ENCODE measurements around the gene UTY. TPM values are rescaled to one million over a fixed set of nuclear protein-coding genes. Genes with fewer than 3 reads are reported as not detected.
"Not testable (repeated sequence)": the region's sequence is repeated elsewhere in the genome, so short reads cannot be mapped to it uniquely, and the experiment has no call there.

The UTY gene
- total RNA-seq, 3 donors from 2014 or later, result 0.03 to 15.7 (median 14.0) TPM

DNA sequence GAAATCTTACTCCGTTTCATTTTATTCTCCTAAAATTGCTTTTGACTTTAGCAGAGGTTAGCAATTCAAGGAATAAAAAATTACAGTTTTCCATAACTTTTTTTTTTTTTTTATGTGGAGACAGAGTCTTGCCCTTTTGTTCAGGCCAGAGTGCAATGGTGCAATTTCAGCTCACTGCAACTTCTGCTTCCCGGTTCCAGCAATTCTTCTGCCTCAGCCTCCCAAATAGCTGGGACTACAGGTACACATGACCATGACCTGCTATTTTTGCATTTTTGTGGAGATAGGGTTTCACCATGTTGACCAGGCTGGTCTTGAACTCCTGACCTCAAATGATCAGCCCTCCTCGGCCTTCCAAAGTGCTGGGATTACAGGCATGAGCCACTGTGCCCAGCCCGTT, 179.0 kb downstream of the UTY start:
- ATAC-seq (no peak), DNase-seq (no peak)
- Mint-ChIP-seq H3K36me3 (ENCODE audit: insufficient read depth) (peaks cover 21% of the 10 kb centered on the region), H3K4me1 (ENCODE audit: low read depth) (peaks cover 5% of the 10 kb centered on the region), H3K27me3 (ENCODE audit: low read depth) (no peaks in the 10 kb centered on the region), H3K9me3 (no peaks in the 10 kb centered on the region), H3K4me3 (no peak overlapping the region)

DNA sequence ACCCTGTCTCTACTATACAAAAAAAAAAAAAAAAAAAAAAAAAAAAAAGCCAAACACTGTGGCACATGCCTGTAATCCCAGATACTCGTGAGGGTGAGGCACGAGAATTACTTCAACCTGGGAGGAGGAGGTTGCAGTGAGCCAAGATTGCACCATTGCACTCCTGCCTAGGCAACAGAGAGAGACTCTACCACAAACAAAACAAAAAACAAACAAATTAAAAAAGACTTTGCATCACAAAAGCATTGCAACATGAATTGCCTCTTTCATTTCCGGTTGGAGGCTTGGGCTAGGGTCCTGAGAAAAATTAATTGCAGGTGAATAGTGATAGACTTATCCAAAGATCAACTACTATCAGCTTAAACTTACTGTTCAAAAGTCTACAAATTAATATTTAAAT, 180.4 kb downstream of the UTY start:
- Mint-ChIP-seq H3K36me3 (ENCODE audit: insufficient read depth) (peaks cover 20% of the 10 kb centered on the region), H3K9me3 (no peaks in the 10 kb centered on the region), H3K4me3 (no peak overlapping the region), H3K27me3 (ENCODE audit: low read depth) (no peaks in the 10 kb centered on the region), H3K4me1 (ENCODE audit: low read depth) (peaks cover 2% of the 10 kb centered on the region)
- DNase-seq (no peak), ATAC-seq (no peak)

DNA sequence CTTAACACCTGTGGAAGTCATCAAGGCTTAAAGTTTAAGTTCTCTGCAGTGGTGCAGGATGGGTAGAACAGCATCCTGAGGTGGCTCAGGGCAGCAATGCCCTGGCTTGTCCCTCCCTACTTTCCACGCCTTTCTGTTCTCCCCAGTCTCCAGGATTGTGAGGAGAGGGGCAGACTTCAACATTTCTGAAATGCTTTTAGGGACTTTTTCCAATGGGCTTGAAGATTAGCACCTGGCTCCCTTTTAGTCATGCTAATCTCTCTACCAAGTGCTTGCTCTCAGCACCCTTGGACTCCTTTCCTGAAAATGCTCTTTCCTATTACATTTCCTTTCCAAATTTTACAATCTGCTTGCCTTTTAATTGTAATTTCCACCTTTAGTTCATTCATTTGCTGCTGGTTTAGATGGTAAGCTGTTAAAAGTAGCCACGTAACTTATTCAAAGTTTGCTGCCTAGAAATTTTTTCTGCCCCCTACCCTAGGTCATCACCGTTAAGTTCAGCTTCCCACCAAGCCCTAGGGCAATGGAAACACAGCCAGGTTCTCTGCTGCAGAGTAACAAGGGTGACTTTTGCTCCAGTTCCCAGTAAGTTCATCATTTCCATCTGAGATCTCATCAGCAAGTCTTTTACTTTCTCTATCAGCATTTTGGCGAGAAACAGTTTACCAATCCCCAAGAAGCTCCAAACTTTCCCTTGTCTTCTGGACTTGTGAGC, 183.5 kb downstream of the UTY start:
- no peak for ATAC-seq
- Mint-ChIP-seq H3K36me3 (ENCODE audit: insufficient read depth) (peaks cover 28% of the 10 kb centered on the region), H3K4me3 (no peak overlapping the region)

DNA sequence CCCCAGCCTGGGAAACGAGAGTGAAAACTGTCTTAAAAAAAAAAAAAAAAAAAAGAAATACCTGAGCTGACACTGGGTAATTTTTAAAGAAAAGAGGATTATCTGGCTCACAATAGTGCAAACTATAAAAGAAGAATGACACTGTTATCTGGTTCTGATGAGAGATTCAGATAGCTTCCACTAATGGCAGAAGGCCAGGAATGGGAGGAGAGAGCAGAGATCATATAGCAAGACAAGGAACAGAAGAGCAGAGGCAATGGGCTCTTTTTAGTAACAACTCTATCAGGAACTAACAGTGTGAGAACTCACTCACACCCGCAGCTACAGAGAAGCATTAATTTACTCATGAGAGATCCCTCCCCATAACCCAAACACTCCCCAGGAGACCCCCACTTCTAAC, 184.8 kb downstream of the UTY start:
- no peaks in the 10 kb centered on the region for H3K4me1 Mint-ChIP-seq (ENCODE audit: low read depth)
- H3K27me3 Mint-ChIP-seq (ENCODE audit: low read depth), result no peaks in the 10 kb centered on the region
- H3K36me3 Mint-ChIP-seq (ENCODE audit: insufficient read depth), result peaks cover 36% of the 10 kb centered on the region
- no peak for DNase-seq
- no peak overlapping the region for H3K4me3 Mint-ChIP-seq
- ATAC-seq, result no peak
- H3K9me3 Mint-ChIP-seq, result no peaks in the 10 kb centered on the region

More for the DNA sequence above, 183.5 kb downstream of the UTY start:
- no peak for DNase-seq
- H3K27me3 Mint-ChIP-seq (ENCODE audit: low read depth), result no peaks in the 10 kb centered on the region
- H3K4me1 Mint-ChIP-seq (ENCODE audit: low read depth), result no peaks in the 10 kb centered on the region
- no peaks in the 10 kb centered on the region for H3K9me3 Mint-ChIP-seq

DNA sequence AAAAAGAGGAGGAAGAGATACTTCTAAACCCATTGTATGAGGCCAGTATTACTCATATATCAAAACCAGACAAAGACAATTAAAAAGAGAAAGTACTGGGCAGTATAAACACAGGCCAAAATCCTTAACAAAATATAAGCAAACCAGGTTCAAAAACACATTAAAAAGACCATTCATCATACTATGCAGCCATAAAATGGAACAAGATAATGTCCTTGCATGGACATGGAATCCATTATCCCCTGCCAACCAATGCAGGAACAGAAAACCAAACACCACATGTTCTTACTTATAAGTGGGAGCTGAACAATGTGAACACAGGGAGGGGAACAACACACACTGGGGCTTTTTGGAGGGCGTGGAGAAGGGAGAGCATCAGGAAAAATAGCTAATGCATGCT, 188.6 kb downstream of the UTY start:
- Mint-ChIP-seq H3K9me3 (peaks cover 4% of the 10 kb centered on the region), H3K36me3 (ENCODE audit: insufficient read depth) (peaks cover 32% of the 10 kb centered on the region), H3K4me3 (no peak overlapping the region), H3K4me1 (ENCODE audit: low read depth) (no peaks in the 10 kb centered on the region), H3K27me3 (ENCODE audit: low read depth) (no peaks in the 10 kb centered on the region)
- DNase-seq, result no peak
- ATAC-seq, result no peak

DNA sequence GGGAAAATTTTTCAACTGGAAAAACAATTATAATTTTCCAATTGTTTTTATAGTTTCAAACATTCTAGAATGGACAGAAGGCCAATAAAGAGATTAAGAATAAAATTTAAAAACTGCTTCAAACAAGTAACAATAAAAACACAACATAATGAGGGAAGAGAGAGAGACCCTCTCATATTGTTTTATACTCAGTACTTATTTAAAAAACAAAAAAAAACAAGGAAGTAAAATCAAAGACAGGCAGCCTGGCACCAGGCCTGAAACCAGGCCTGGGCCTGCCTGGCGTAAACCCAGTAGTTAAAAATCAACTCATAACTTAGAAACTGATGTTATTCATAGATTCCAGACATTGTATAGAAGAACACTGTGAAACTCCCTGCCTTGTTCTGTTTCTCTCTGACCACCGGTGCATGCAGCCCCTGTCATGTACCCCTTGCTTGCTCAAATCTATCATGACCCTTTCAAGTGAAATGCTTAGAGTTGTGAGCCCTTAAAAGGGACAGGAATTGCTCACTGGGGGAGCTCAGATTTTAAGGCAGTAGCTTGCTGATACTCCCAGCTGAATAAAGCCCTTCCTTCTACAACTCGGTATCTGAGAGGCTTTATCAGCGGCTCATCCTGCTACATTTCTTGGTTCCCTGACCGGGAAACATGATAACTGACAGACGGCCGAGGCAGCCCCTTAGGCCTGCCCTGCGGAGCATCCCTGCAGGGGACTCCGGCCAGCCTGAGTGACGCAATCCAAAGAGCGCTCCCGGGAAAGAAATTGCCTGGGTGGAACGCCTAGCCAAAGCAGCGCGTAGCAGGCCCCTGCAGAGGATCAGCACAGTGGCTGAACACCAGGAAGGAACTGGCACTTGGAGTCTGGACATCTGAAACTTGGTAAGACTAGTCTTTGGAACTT, 197.4 kb downstream of the UTY start:
- not testable (repeated sequence) for H3K4me3 Mint-ChIP-seq; DNase-seq; ATAC-seq; H3K4me1 Mint-ChIP-seq (ENCODE audit: low read depth); H3K9me3 Mint-ChIP-seq; H3K27me3 Mint-ChIP-seq (ENCODE audit: low read depth)
- peaks cover 25% of the 10 kb centered on the region for H3K36me3 Mint-ChIP-seq (ENCODE audit: insufficient read depth)

DNA sequence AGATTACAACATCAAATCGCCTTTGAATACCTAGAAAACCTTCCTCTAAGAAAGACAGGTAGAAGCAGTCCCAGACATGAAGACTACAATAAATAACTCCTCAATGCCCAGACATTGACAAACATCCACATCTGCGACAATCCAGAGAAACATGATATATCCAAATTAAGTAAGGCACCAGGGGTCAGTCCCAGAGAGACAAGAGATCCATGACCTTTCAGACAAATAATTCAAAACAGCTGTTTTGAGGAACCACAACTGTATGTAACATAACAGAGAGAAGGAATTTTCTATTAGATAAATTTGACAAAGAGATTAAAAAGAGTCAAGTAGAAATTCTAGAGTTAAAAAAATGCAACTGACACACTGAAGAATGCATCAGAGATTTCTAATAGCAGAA, 200.3 kb downstream of the UTY start:
- H3K36me3 Mint-ChIP-seq (ENCODE audit: insufficient read depth), result peaks cover 31% of the 10 kb centered on the region
- no peaks in the 10 kb centered on the region for H3K27me3 Mint-ChIP-seq (ENCODE audit: low read depth)
- no peaks in the 10 kb centered on the region for H3K9me3 Mint-ChIP-seq
- H3K4me3 Mint-ChIP-seq, result no peak overlapping the region
- no peak for DNase-seq
- no peak for ATAC-seq
- H3K4me1 Mint-ChIP-seq (ENCODE audit: low read depth), result peaks cover 2% of the 10 kb centered on the region

DNA sequence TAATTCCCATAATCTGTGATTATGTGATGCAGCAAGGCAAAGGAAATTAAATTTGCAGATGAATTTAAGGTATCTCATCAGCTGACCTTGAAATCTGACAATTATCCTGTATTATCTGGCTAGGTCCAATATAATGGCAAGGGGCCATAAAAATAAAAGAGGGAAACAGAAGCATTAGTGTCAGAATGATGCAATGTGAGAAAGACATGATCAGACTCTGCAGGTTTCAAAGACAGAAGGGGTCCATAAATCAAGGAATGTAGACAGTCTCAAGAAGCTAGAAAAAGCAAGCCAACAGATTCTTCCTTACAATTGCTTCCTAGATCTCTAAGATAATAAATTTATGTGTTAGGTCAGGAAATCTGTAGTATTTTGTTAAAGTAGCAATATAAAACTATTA, 208.1 kb downstream of the UTY start:
- no peaks in the 10 kb centered on the region for H3K27me3 Mint-ChIP-seq (ENCODE audit: low read depth)
- H3K36me3 Mint-ChIP-seq (ENCODE audit: insufficient read depth), result peaks cover 30% of the 10 kb centered on the region
- DNase-seq, result no peak
- H3K4me3 Mint-ChIP-seq, result no peak overlapping the region
- peaks cover 4% of the 10 kb centered on the region for H3K4me1 Mint-ChIP-seq (ENCODE audit: low read depth)
- no peak for ATAC-seq
- H3K9me3 Mint-ChIP-seq, result peaks cover 6% of the 10 kb centered on the region

DNA sequence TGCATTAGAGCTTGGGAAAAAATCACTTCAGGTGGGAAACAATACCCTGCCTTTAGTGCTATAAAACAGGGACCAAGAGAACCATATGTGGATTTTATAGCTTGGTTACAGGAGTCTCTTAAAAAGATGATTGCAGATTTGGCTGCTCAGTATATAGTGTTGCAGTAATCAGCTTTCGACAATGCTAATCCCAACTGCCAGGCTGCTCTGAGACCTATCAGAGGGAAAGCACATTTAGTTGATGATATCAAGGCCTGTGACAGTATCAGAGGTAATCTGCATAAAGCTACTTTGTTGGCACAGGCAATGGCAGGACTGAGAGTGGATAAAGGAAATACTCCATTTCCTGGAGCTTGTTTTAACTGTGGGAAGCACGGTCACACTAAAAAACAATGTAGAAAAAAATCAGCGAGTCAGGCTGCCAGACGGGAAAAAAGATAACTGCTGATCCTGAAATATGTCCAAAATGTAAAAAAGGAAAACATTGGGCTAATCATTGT, 225.8 kb downstream of the UTY start:
- not testable (repeated sequence) for H3K9me3 Mint-ChIP-seq
- peaks cover 18% of the 10 kb centered on the region for H3K36me3 Mint-ChIP-seq (ENCODE audit: insufficient read depth)

DNA sequence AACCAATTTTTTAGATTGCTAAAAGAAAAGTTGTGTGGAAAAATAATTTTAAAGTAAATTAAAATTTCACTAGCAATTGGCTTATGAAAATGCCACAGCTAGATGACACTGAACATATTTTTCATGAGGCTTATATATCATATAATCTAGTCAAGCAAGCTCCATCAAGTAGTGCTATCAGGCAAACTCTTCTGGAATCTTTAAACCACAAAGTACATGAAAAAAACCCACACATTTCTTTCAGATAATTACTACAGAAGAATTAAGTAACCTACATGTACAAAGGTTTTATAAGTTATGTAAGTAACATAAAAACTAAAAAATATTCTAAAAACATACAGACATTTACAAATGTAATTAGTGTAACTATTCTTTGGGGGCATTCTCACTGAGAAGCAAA, 229.4 kb downstream of the UTY start:
- ATAC-seq, result no peak
- Mint-ChIP-seq H3K4me3 (no peak overlapping the region), H3K9me3 (no peaks in the 10 kb centered on the region), H3K36me3 (ENCODE audit: insufficient read depth) (peaks cover 4% of the 10 kb centered on the region), H3K27me3 (ENCODE audit: low read depth) (no peaks in the 10 kb centered on the region), H3K4me1 (ENCODE audit: low read depth) (no peaks in the 10 kb centered on the region)
- DNase-seq, result no peak

More for the DNA sequence above, 225.8 kb downstream of the UTY start:
- ATAC-seq; DNase-seq; H3K4me3 Mint-ChIP-seq; H3K4me1 Mint-ChIP-seq (ENCODE audit: low read depth); H3K27me3 Mint-ChIP-seq (ENCODE audit: low read depth): not testable (repeated sequence)

DNA sequence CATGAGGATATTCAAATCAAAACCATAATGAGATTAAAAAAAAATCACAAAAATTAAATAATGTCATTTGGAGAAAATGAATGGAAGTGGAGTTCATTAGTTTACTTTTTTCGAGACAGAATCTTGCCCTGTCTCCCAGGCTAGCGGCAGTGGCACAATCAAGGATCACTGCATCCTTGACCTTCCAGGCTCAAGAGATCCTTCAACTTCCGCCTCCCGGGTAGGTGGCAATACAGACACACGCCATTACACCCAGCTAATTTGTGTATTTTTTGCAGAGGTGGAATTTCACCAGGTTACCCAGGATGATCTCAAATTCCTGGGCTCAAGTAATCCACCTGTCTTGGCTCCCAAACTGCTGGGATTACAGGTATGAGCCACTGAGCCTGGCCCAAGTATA, 236.1 kb downstream of the UTY start:
- H3K9me3 Mint-ChIP-seq, result peaks cover 2% of the 10 kb centered on the region
- peaks cover 4% of the 10 kb centered on the region for H3K4me1 Mint-ChIP-seq (ENCODE audit: low read depth)
- DNase-seq (no peak), ATAC-seq (no peak)
- H3K4me3 Mint-ChIP-seq, result no peak overlapping the region
- no peaks in the 10 kb centered on the region for H3K27me3 Mint-ChIP-seq (ENCODE audit: low read depth)
- H3K36me3 Mint-ChIP-seq (ENCODE audit: insufficient read depth), result peaks cover 24% of the 10 kb centered on the region

DNA sequence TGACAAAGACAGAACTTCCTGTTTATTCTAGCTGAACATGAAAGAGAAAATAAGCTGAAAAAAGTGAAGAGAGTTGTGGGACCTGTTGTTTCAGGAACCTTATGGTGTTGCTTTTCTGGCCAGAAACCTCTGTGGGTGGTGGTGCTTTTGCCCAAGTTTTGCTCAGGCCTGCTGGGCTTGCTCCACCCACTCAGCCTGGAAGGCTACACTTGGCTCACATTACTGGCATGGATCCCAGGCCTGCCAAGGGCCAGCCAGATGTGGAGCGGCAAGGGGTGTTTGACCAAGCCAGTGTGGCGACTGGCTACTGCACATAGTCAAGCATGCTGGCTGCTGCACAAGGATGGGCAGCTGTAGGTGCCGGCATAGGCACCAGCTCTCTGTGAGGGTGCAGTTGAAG, 245.9 kb downstream of the UTY start:
- H3K27me3 Mint-ChIP-seq (ENCODE audit: low read depth), result no peaks in the 10 kb centered on the region
- no peak overlapping the region for H3K4me3 Mint-ChIP-seq
- H3K36me3 Mint-ChIP-seq (ENCODE audit: insufficient read depth), result peaks cover 19% of the 10 kb centered on the region
- peaks cover 21% of the 10 kb centered on the region for H3K9me3 Mint-ChIP-seq
- ATAC-seq, result no peak
- no peak for DNase-seq
- H3K4me1 Mint-ChIP-seq (ENCODE audit: low read depth), result no peaks in the 10 kb centered on the region

DNA sequence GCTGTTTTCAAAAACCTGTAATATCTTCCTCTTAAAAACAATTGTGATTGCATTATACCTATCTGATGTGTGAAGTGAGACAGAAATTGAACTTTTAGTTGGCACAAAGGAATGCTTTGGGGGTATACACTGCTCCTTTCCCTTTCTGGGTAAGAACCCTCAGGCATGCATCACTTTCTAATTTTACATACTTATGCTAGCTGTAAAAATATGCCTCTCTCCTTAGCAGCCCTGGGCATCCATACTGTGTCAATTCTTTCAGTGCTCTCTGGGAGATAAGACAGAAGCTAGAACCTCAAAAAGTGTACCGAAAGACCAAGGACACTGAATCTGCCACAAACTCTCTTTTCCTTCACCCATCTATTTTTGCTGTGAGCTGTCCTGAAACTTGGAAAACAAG, 246.7 kb downstream of the UTY start:
- Mint-ChIP-seq H3K4me3 (no peak overlapping the region), H3K36me3 (ENCODE audit: insufficient read depth) (peaks cover 11% of the 10 kb centered on the region), H3K27me3 (ENCODE audit: low read depth) (no peaks in the 10 kb centered on the region), H3K9me3 (peaks cover 21% of the 10 kb centered on the region), H3K4me1 (ENCODE audit: low read depth) (no peaks in the 10 kb centered on the region)
- DNase-seq, result no peak
- no peak for ATAC-seq

DNA sequence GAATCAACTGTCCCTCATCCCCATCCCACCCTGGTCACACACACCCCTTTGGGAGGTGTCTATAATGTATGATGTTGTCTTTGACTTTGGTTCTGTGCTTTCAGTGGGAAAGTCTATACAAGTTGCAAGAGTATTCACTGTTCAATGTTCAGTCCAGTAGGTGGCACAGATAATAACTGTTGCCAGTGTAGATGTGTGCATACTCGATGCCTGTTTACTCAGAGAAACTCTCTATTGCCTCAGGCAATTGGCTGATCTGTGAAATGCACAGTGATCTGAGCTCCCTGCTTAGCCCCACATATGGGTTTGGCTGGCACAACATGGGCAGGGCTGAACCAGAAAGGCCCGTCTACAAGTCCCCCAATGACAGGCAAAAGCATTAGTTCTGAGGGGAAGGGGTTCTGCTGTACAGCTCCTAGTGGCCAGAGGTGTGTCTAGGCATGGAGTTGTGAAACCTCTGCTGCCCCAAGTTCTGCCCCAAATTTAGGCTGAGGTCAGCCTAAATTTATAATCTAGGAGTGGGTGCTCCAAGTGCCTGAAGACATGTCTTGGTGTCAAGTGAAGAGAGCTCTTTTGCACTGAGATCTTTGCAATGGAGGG, 252.4 kb downstream of the UTY start:
- H3K27me3 Mint-ChIP-seq (ENCODE audit: low read depth), result no peaks in the 10 kb centered on the region
- no peaks in the 10 kb centered on the region for H3K4me1 Mint-ChIP-seq (ENCODE audit: low read depth)
- no peak for DNase-seq
- no peak overlapping the region for H3K4me3 Mint-ChIP-seq
- no peaks in the 10 kb centered on the region for H3K36me3 Mint-ChIP-seq (ENCODE audit: insufficient read depth)
- peaks cover 17% of the 10 kb centered on the region for H3K9me3 Mint-ChIP-seq
- no peak for ATAC-seq
